HG02798 (cell line): ENCODE results near the gene SMIM33.
A peak's percentile ranks its signal among the peaks of the same experiment; 100 is the strongest.
"Not testable (repeated sequence)": the region's sequence is repeated elsewhere in the genome, so short reads cannot be mapped to it uniquely, and the experiment has no call there.

Experiments
- ATAC-seq: cut with Tn5 transposase; IDR thresholded peaks from one replicate; pipeline ENCODE4 v1.9.1; 2021; ENCODE audit warnings: mild to moderate bottlenecking; ENCODE audit not compliant: unreplicated experiment, poor library complexity

Gene SMIM33

DNA sequence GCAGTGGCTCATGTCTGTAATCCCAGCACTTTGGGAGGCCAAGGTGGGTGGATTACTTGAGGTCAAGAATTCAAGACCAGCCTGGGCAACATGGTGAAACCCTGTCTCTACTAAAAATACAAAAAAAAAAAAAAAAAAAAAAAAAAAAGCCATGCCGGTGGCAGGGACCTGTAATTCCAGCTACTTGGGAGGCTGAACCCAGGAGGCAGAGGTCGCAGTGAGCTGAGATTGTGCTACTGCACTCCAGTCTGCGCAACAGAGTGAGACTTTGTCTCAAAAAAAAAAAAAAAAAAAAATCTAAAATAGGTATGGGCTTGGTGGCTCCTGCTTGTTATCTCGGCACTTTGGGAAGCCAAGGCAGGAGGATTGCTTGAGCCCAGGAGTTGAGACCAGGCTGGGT is 8.9 kb downstream of the SMIM33 start:
- ATAC-seq = not testable (repeated sequence)

DNA sequence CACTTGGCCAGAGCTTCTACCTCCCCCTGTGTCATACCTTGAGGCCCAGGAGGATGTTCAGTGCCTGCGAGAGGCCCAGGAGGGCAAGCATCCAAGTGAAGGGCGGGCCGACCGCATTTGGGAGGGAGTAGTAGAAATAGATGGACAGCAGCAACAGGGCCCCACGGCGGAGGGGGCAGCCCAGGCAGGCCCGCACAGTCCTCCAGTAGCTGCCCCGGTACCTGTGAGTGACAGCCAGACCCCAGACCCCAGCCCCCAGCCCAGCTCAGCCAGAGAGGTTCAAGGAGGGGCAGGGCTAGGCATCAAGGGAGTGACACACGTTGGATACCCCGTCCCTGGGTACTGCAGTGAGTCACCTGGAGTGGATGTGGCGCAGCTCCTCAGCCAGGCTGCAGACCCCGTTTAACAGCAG is 10.3 kb downstream of the SMIM33 start:
- ATAC-seq = no peak

GRCh38 chr5:139481580-139482049 is 10.8 kb downstream of the SMIM33 start:
- ATAC-seq = no peak

- peak; percentile 61 for ATAC-seq
Observed at GRCh38 chr5:139482050-139482889, 11.5 kb downstream of the SMIM33 start, which contains the start of gene STING1. STING1 (minus strand) TSS chr5:139482758; CDS start chr5:139481704, 1,054 bp downstream.

- not testable (repeated sequence) for ATAC-seq
Observed at GRCh38 chr5:139482890-139483208, 12.0 kb downstream of the SMIM33 start.

DNA sequence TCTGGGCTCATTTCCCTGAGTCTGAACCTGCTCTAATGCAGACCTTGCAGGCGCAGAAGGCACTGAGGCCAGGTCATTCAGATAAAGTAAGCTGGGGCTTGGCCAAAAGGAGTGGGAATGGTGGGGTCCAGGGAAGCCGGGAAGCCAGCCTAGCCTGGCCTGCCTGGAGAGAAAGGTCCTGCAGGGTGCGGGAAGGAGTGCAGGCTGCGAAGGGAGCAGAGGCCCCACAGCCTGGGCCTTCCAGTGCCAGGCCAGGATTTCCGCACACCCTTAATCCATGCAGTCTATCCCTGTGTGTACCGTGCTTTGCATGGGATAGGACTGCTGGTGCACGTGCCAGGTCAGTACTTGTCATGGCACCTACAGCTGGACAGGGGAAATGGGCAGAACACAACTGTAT is 15.4 kb downstream of the SMIM33 start:
- no peak for ATAC-seq

DNA sequence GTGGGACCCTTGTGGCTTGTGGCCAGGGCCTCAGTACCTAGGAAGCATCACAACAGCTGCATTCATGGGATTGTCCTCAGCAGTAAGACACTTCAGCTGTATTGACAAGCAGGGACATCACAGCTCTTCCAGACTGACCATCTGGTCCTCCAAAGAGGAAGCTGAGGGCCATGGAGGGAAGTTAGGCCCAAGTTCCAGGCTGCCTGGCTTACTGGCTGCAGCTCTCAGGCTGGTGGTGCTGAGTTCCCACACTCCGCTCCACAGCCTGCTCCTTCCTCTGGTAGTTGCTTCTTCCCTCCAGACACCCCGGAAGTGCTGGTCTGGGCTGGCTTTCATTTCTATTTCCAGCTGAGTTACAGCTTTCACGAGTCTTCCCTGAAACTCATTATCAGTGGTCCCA is 17.5 kb downstream of the SMIM33 start:
- no peak for ATAC-seq

GRCh38 chr5:139492700-139493192 is 21.9 kb downstream of the SMIM33 start:
- no peak for ATAC-seq

DNA sequence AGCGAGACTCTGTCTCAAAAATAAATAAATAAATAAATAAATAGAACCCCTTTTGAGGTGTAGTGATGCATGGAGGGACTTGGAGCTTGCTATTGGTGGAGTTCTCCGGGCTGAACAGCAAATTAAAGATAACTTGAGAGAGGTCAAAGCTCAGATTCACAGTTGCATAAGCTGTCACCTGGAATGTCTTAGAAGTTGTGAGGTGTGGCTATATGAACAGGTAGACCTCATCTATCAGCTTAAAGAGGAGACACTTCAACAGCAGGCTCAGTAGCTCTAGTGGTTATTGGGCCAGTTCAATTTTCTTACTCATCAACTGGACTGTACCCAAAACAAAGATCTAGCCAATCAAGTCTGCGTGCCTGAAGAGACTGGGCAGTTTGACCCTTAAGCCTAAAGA is 23.5 kb downstream of the SMIM33 start:
- no peak for ATAC-seq

DNA sequence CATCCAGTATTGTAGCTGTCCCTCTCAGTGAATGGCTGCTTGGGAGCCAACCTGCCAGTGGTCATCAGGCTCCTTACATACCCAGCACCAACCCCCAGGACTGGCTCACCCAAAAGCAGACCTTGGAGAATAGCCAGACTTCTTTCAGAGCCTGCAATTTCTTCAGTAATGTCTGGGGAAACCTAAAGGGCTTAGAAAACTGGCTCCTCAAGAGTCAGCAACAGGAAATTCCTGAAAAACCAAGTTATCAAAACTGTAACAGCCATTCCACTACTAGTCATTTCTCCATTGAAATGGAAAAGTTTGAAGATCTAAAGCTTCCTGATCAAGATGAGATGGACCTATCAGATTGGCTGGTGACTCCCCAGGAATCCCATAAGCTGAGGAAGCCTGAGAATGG is 24.0 kb downstream of the SMIM33 start:
- no peak for ATAC-seq

DNA sequence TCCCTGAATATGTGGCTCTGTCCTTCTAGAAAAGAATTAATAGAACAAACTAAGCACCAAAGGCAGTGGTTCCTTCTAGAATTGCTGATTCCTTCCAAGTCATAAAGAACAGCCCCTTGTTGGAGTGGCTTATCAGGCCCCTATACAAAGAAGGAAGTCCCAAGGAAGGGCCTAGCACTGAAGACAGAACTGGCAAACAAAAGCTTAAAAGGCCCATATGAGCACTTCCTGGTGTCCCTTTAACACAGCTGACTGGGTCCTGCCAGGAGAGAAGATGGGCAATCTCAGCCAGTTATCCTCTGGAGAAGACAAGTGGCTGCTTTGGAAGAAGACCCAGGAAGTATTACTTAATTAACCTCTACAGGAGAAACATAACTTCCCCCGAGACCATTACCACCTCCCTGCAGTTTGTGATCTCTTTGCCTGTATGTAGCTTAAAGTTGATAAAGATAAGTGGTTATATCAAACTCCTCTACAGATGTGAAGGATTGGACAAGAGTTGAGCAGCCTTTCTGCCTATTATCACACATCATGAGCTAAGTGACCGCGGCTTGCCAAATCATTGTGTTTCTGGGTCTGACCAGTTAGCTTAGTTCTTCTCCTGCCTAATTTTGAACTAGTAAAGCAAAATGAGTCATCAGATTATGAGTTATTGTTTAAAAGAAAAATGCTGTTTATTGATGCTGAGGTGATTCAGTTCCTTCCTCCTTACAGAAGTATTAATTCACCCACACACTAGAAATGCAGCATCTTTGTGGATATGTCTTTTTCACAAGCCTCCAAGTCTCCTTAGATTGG is 25.0 kb downstream of the SMIM33 start:
- ATAC-seq = no peak

DNA sequence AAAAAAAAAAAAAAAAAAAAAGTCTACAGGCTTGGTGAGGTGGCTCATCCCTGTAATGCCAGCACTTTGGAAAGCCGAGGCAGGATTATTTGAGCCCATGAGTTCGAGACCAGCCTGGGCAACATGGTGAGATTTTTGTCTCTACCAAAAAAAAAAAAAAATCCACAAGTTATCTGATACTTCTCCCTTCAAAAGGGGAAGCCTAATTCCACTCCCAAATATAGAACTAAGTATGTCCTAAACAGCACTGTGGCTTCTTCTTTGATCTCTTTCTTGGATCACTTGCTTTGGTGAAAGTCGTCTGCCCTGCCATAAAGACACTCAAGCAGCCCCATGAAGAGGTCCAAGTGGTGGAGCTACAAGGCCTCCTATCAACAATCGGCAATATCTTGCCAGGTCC is 30.6 kb downstream of the SMIM33 start:
- no peak for ATAC-seq

- ATAC-seq = not testable (repeated sequence)
Observed at GRCh38 chr5:139503036-139503817, 32.4 kb downstream of the SMIM33 start.

- ATAC-seq = not testable (repeated sequence)
Observed at GRCh38 chr5:139503879-139504278, 33.1 kb downstream of the SMIM33 start.

- not testable (repeated sequence) for ATAC-seq
Observed at GRCh38 chr5:139504722-139505121, 33.9 kb downstream of the SMIM33 start.

- ATAC-seq = no peak
Observed at GRCh38 chr5:139512786-139513390, 42.1 kb downstream of the SMIM33 start.

GRCh38 chr5:139513434-139513833 is 42.6 kb downstream of the SMIM33 start:
- peak; percentile 51 for ATAC-seq

GRCh38 chr5:139513852-139514485 is 43.2 kb downstream of the SMIM33 start:
- no peak for ATAC-seq

DNA sequence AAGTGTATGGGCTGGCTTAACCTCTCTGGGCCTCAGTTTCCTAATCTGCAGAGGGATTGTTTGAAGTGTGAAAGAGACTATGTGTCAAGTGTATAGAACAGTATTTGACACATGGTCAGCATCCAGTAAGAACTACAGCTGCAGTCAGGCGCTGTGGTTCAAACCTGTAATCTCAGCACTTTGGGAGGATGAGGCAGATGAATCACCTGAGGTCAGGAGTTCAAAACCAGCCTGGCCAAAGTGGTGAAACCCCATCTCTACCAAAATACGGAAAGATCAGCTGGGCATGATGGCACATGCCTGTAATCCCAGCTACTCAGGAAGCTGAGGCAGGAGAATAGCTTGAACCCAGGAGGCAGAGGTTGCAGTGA is 43.7 kb downstream of the SMIM33 start:
- no peak for ATAC-seq
